Right lung (tissue), 5 donors: ENCODE results near the gene TTLL11. TPM values are rescaled to one million over a fixed set of nuclear protein-coding genes. Genes with fewer than 3 reads are reported as not detected.

Source experiments
- DNase-seq, 2 donors: peaks; one replicate each; pipeline ENCODE4 v3.0.0-alpha.2; 2013
- polyA plus RNA-seq, 5 donors: library from polyadenylated mRNA; unstranded; fragments of 120-200 nt; gene quantifications; one replicate each; pipeline versions ENCODE4 v1.2.1 to v1.2.3, GENCODE V29; 2013; ENCODE audit warnings: inconsistent platforms in 1 of 5, low replicate concordance in 1 of 5; ENCODE audit not compliant: insufficient read length in 5 of 5, insufficient read depth in 1 of 5

TTLL11 gene
- polyA plus RNA-seq, 5 donors, result 8.3 to 11.7 (median 10.0) TPM

DNA sequence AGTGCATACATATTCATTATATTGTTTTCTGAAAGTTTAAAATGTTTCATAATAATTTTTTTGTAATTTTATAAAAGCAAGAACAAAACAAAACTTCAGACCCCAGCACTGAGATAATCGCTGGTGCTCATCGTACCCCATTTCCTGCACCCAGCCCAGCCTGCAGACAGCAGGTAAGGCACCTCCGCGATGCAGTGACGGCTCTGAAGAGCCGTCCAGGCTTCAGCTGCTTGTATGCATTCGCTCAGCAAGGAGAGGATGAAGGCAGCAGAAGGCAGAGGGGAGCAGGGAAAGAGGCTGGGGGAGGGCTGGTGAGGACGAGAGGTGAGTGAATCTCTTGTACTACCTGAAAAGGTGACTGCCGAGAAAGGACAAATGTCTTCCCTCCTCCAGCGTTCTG is 153.5 kb downstream of the TTLL11 start:
- no peak for DNase-seq

DNA sequence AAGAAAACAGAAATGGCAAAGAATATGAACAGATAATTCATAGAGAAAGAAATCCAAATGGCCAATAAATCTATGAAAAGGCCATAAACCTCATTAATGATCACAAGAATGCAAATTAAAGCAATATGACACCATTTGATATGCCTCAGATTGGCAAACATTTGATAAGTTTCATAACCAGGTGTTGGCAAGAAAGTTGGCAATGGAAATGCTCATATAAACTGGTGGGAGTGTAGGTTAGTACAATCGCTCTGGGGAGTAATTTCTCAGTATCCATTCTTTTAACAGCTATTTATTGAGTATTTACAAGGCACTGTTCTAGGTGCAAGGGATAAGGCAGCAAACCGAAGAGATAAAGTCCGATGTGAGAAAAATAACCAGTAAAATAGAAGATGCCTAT is 154.5 kb downstream of the TTLL11 start:
- DNase-seq, result no peak

DNA sequence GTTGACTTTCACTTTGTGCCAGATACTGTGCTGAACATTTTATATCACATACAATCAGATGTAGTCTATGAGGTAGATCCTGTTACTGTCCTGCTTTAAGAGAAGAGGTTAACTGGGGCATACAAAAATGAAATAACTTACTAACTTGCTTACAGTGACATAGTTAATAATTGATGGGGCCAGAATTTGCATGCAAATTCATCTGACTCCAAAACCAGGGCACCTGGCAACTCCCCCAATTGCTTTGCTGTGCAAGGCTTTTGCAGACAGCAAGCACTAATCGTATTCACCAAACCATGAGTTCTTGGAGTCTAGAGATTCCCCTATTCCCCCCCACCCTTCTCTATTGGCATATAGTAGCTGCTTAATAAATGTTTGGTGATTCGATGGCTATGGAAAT is 155.9 kb downstream of the TTLL11 start:
- DNase-seq, result no peak

- DNase-seq, result no peak
Observed at GRCh38 chr9:121935739-121936138, 157.4 kb downstream of the TTLL11 start.

DNA sequence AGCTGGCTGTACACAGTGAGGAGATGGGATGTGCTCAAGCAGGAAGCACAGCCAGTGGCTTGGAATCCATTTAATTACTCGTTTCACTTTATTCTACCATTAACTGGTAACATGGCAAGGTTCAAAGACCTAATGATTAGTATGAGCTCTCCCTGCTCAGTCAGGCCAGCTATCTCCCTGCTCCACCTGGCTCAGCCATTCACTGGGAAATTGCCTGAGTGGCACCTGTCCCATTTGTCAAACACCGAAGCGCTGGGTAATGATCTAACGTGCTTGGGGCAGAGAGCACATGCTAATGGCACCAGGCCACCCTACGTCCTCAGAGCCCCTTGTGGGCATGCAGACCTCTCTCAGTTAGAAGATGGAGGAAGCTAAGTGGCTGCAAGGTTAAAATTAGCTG is 162.2 kb downstream of the TTLL11 start:
- no peak for DNase-seq

- DNase-seq, result no peak
Observed at GRCh38 chr9:121929893-121930875, 162.9 kb downstream of the TTLL11 start.

DNA sequence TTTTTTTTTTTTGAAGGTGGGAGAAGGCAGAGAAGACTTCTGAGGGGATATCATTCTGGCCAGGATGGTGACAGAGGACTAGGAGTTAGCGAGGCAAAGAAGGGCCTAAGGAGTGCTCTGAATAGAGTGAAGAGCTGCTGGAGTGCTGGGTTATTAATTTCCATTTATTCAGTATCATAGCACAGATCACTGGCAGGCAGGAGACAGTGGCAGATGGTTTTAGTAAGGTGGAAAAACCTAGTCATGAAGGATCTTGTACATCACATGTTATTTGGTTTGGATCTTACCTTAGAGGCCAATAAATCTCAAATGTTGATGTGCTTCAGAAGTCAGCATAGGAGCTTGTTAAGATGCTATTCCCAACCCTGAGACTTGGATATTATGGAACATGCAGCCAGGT is 165.5 kb downstream of the TTLL11 start:
- DNase-seq, result no peak

GRCh38 chr9:121927081-121927480 is 166.0 kb downstream of the TTLL11 start:
- DNase-seq, result no peak

DNA sequence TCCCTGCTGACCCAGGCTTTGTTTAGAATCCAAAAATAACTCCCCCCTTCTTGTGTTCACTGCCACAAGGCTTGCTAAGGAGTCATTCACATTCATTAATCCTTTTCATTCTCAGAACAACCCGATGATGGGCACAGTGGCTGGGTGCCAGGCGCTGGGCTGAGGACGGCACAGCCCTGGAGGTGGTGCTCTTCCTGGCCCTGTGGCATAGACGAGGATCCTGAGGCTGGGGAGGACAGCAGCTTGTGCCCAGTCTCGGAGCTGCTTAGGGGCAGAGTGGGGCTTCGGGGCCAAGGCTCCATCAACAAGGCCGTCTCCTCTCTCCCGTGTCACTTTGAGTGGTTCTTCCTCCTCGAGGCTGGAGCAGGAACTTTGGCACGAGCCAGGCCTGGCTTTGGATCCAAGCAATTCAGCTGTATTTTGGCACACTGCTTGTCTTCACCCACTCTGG is 166.7 kb downstream of the TTLL11 start:
- DNase-seq, result no peak

GRCh38 chr9:121925935-121926334 is 167.2 kb downstream of the TTLL11 start:
- no peak for DNase-seq

- DNase-seq, result no peak
Observed at GRCh38 chr9:121924700-121925099, 168.4 kb downstream of the TTLL11 start.

- DNase-seq, result no peak
Observed at GRCh38 chr9:121921444-121921843, 171.7 kb downstream of the TTLL11 start.

GRCh38 chr9:121917375-121918335 is 175.5 kb downstream of the TTLL11 start:
- no peak for DNase-seq

DNA sequence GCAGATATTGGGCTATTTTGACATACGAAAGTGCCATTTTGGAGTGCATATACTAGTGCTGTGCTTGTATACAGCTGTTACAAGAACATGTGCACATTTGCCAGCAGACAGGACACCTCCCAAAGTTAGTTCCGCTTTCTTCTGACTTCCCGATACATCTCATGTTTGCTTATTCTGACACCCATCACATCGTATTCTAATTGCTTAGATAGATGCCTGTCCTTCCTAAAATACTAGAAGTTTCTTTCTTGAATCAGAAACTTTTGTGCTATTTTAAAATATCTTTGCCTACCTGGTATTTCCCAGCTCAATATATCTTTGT is 177.8 kb downstream of the TTLL11 start:
- no peak for DNase-seq

DNA sequence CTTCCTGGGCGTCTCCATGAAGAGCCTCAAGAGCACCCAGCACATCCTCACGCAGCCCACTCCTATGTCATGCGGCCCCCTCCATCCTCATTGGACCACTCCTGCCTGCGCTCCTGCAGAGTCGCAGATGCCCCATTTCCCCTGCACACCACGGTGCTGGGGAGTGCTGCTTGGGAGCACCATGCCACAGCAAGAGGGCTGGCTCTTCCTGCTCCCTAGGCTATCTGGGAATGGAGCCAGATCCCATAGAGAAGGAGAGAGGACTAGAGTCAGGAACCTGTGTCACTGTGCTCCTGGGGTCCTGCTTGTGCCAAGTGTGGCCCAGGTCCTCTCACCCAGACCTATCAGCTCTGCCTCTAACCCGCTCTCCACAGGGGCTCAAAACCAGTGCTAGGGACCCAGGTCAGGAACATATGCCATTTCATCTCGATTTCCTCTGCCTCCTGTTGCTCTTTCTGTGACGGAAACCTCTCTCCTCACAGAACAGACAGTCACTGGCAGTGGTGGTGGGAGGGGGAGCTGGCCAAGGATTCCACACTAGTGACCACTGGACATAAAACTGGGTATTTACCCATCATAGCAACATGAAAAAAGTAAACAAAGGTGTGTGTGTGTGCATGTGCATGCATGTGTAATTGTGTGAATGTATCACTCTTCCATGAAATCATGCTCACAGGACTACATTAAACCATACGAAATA is 178.4 kb downstream of the TTLL11 start:
- no peak for DNase-seq

DNA sequence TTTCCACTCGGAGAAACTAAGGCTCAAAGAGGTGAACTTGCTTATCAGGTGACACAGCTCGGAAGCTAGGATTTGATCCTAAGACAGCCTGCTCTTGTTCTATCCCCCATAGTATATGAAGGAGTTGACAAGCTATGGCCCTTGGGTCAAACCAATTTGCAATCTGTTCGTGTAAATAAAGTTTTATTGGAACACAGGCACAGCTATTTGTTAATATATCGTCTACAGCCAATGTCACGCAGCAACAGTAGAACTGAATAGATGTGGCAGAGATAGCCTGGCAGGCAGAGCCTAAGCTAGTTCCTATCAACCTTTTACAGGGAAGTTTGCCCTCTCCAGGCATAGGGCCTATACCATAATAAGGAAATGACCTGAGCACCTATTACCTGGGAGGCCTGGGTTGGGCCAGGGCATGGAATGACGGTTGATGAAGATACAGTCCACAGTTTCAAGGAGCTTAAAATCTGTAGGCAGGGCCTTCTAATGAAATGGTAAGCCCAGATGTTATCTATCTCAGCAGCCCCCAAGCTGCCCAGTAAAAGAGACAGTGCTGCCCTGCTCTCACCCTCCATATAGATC is 179.0 kb downstream of the TTLL11 start:
- DNase-seq, result no peak

- DNase-seq, result no peak
Observed at GRCh38 chr9:121912812-121913627, 180.1 kb downstream of the TTLL11 start.

- DNase-seq, result no peak
Observed at GRCh38 chr9:121910491-121911040, 182.5 kb downstream of the TTLL11 start.

DNA sequence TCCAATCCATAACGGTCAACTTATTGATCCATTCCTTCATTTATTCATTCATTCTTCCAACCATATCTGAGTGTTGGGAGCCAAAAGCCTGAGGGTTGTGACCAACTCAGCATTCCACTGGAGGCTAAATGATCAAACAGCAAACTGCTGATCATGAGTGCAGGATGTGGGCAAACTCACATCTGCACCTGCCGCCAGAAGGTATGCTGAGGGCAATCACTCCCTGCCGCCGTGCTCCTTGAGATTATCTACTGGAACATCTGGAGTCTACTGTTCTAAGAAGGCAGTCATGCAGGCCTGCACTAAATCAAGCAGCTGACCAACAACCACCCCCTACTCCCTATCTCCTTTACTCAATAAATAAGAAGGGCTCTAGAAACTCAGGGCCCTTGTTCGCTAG is 184.0 kb downstream of the TTLL11 start:
- no peak for DNase-seq
